HEK293 (cell line): ENCODE results near the gene TNP2.
"Not testable (repeated sequence)": the region's sequence is repeated elsewhere in the genome, so short reads cannot be mapped to it uniquely, and the experiment has no call there.

Experiments used
- KLF9 ChIP-seq: fragments of 450-650 bp; formaldehyde crosslinking; IDR thresholded peaks from 2 replicates; pipeline ENCODE4 v1.5.1; 2016; ENCODE audit warnings: missing biosample characterization, missing genetic modification characterization, low read depth
- SP7 ChIP-seq: fragments of 450-650 bp; formaldehyde crosslinking; IDR thresholded peaks from 2 replicates; pipeline ENCODE4 v1.5.1; 2016; ENCODE audit warnings: missing biosample characterization, missing genetic modification characterization
- TCF7L2 ChIP-seq: IDR thresholded peaks from 2 replicates; pipeline ENCODE4 v1.6.1; 2011; ENCODE audit warnings: low read depth, mild to moderate bottlenecking, inconsistent platforms, low read length, moderate library complexity, borderline replicate concordance
- ZBTB8A ChIP-seq: fragments of 450-650 bp; formaldehyde crosslinking; IDR thresholded peaks from 2 replicates; pipeline ENCODE4 v1.5.1; 2016; ENCODE audit warnings: missing biosample characterization, missing genetic modification characterization
- ZNF555 ChIP-seq: fragments of 450-650 bp; formaldehyde crosslinking; conservative IDR thresholded peaks from 2 replicates; pipeline ENCODE4 v1.5.1; 2017; ENCODE audit warnings: missing biosample characterization, mild to moderate bottlenecking, missing genetic modification characterization, inconsistent platforms
- TF ChIP-seq, protein P1 (sequence below): fragments of 450-650 bp; formaldehyde crosslinking; conservative IDR thresholded peaks from 2 replicates; pipeline ENCODE4 v1.5.1; 2016; ENCODE audit warnings: low read depth, missing biosample characterization, missing genetic modification characterization
- TF ChIP-seq, protein P2 (sequence below): fragments of 450-650 bp; formaldehyde crosslinking; IDR thresholded peaks from 2 replicates; pipeline ENCODE4 v1.5.1; 2016; ENCODE audit warnings: missing biosample characterization, missing genetic modification characterization
- TF ChIP-seq, protein P3 (sequence below): fragments of 450-650 bp; formaldehyde crosslinking; IDR thresholded peaks from 2 replicates; pipeline ENCODE4 v1.5.1; 2016; ENCODE audit warnings: missing biosample characterization, missing genetic modification characterization

DNA sequence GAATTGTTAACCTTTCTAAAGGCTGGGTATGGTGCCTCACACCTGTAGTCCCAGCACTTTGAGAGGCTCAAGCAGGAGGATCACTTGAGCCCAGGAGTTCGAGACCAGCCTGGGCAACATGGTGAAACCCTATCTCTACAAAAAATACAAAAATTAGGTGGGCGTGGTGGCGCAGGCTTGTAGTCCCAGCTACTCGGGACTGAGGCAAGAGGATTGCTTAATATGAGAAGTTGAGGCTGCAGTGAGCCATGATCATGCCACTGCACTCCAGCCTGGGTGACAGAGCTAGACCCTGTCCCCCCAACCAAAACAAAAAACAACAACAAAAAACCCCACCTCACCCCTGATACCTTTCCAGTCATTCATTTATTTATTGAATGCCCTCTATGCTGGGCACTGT is 20.6 kb upstream of the TNP2 start:
- TF ChIP-seq, protein P1, sequence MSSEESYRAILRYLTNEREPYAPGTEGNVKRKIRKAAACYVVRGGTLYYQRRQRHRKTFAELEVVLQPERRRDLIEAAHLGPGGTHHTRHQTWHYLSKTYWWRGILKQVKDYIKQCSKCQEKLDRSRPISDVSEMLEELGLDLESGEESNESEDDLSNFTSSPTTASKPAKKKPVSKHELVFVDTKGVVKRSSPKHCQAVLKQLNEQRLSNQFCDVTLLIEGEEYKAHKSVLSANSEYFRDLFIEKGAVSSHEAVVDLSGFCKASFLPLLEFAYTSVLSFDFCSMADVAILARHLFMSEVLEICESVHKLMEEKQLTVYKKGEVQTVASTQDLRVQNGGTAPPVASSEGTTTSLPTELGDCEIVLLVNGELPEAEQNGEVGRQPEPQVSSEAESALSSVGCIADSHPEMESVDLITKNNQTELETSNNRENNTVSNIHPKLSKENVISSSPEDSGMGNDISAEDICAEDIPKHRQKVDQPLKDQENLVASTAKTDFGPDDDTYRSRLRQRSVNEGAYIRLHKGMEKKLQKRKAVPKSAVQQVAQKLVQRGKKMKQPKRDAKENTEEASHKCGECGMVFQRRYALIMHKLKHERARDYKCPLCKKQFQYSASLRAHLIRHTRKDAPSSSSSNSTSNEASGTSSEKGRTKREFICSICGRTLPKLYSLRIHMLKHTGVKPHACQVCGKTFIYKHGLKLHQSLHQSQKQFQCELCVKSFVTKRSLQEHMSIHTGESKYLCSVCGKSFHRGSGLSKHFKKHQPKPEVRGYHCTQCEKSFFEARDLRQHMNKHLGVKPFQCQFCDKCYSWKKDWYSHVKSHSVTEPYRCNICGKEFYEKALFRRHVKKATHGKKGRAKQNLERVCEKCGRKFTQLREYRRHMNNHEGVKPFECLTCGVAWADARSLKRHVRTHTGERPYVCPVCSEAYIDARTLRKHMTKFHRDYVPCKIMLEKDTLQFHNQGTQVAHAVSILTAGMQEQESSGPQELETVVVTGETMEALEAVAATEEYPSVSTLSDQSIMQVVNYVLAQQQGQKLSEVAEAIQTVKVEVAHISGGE = not testable (repeated sequence)
- TF ChIP-seq, protein P2, sequence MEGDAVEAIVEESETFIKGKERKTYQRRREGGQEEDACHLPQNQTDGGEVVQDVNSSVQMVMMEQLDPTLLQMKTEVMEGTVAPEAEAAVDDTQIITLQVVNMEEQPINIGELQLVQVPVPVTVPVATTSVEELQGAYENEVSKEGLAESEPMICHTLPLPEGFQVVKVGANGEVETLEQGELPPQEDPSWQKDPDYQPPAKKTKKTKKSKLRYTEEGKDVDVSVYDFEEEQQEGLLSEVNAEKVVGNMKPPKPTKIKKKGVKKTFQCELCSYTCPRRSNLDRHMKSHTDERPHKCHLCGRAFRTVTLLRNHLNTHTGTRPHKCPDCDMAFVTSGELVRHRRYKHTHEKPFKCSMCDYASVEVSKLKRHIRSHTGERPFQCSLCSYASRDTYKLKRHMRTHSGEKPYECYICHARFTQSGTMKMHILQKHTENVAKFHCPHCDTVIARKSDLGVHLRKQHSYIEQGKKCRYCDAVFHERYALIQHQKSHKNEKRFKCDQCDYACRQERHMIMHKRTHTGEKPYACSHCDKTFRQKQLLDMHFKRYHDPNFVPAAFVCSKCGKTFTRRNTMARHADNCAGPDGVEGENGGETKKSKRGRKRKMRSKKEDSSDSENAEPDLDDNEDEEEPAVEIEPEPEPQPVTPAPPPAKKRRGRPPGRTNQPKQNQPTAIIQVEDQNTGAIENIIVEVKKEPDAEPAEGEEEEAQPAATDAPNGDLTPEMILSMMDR = not testable (repeated sequence)
- TF ChIP-seq TCF7L2; KLF9; ZBTB8A (tag by site-specific recombination); ZNF555 (tag by site-specific recombination); SP7 (tag by site-specific recombination): not testable (repeated sequence)
- TF ChIP-seq, protein P3, sequence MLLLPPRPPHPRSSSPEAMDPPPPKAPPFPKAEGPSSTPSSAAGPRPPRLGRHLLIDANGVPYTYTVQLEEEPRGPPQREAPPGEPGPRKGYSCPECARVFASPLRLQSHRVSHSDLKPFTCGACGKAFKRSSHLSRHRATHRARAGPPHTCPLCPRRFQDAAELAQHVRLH (tag by site-specific recombination) = not testable (repeated sequence)
